22Rv1 (cell line): ENCODE data around the gene NECAB3.
A peak's percentile ranks its signal among the peaks of the same experiment; 100 is the strongest.
"Not testable (repeated sequence)": the region's sequence is repeated elsewhere in the genome, so short reads cannot be mapped to it uniquely, and the experiment has no call there.

ENCODE experiments used
- H3K27ac ChIP-seq: fragments of 450-650 bp; 2 replicates; pipeline ENCODE4 v1.5.1; 2017
- CTCF ChIP-seq: fragments of 450-650 bp; IDR thresholded peaks from 2 replicates; pipeline ENCODE4 v1.5.1; 2017; ENCODE audit warnings: mild to moderate bottlenecking
- ZFX ChIP-seq: fragments of 450-650 bp; IDR thresholded peaks from 2 replicates; pipeline ENCODE4 v1.6.1; 2017; ENCODE audit warnings: antibody characterized with exemption, borderline replicate concordance

NECAB3 gene

GRCh38 chr20:33645072-33645358 is 29.2 kb downstream of the NECAB3 start:
- TF ChIP-seq CTCF (no peak), ZFX (no peak)
- 0 out of 2 replicates have a peak overlapping the region, but pooled peaks have one; percentile 14 for H3K27ac ChIP-seq

- 0 out of 2 replicates have a peak overlapping the region, but pooled peaks have one; percentile 14 for H3K27ac ChIP-seq
- TF ChIP-seq ZFX (no peak), CTCF (no peak)
Observed at GRCh38 chr20:33644313-33645071, 29.7 kb downstream of the NECAB3 start.

- no peak for TF ChIP-seq CTCF
- no peak for TF ChIP-seq ZFX
Observed at GRCh38 chr20:33640287-33640686, 33.9 kb downstream of the NECAB3 start.

GRCh38 chr20:33636776-33637175 is 37.5 kb downstream of the NECAB3 start:
- H3K27ac ChIP-seq, result no peak overlapping the region
- TF ChIP-seq ZFX, result no peak
- TF ChIP-seq CTCF, result no peak

More at GRCh38 chr20:33640287-33640686, 33.9 kb downstream of the NECAB3 start:
- H3K27ac ChIP-seq, result no peak overlapping the region

- H3K27ac ChIP-seq, result no peak overlapping the region
- no peak for TF ChIP-seq CTCF
- TF ChIP-seq ZFX, result no peak
Observed at GRCh38 chr20:33635341-33635740, 38.9 kb downstream of the NECAB3 start.

- H3K27ac ChIP-seq, result not testable (repeated sequence)
Observed at GRCh38 chr20:33631910-33632309, 42.3 kb downstream of the NECAB3 start.

GRCh38 chr20:33630507-33630906 is 43.7 kb downstream of the NECAB3 start:
- no peak overlapping the region for H3K27ac ChIP-seq
- TF ChIP-seq ZFX, result no peak
- TF ChIP-seq CTCF, result no peak

- TF ChIP-seq CTCF, result no peak
- TF ChIP-seq ZFX, result no peak
- H3K27ac ChIP-seq, result no peak overlapping the region
Observed at GRCh38 chr20:33629979-33630378, 44.2 kb downstream of the NECAB3 start.
